H1 (cell line): ENCODE results near the gene OPCML. TPM values are rescaled to one million over a fixed set of nuclear protein-coding genes. Genes with fewer than 3 reads are reported as not detected.

Experiments
- CTCF ChIA-PET: fragments of 300-600 bp; sonication (Branson Sonifier 250); formaldehyde crosslinking; loops from one replicate; lab custom pipeline; 2021; ENCODE audit not compliant: partially characterized antibody; lab: Charles Lee
- POLR2A ChIA-PET: fragments of 300-600 bp; sonication (Branson Sonifier 250); formaldehyde crosslinking; loops from one replicate; lab custom pipeline; 2021; ENCODE audit warnings: inconsistent platforms; ENCODE audit not compliant: partially characterized antibody; lab: Charles Lee
- DNase-seq, 2 experiments: peaks; one replicate each; pipeline versions ENCODE4 v3.0.0 to v3.0.0-alpha.2; 2010 to 2022; ENCODE audit warnings: low spot score in 2 of 2, low read depth in 1 of 2, mixed read lengths in 1 of 2
- FAIRE-seq: peaks from 2 replicates; lab custom pipeline; 2011; peaks lifted over from hg19 to GRCh38; lab: Jason Lieb, UNC
- H2AFZ ChIP-seq: 2 replicates; pipeline ENCODE4 v1.8.1; 2012; ENCODE audit warnings: low read length, inconsistent platforms
- H2AK5ac ChIP-seq: 2 replicates; pipeline ENCODE4 v1.6.1; 2013; ENCODE audit warnings: low read depth, low read length
- H2BK120ac ChIP-seq: replicated peaks from 2 replicates; pipeline ENCODE3; 2013; ENCODE audit warnings: low read depth, low read length, inconsistent platforms
- H2BK12ac ChIP-seq: 2 replicates; pipeline ENCODE4 v1.6.1; 2013; ENCODE audit warnings: low read depth, low read length
- H2BK15ac ChIP-seq: 2 replicates; pipeline ENCODE4 v1.6.1; 2013; ENCODE audit warnings: low read length
- H2BK20ac ChIP-seq: 2 replicates; pipeline ENCODE4 v1.6.1; 2013; ENCODE audit warnings: low read length
- H2BK5ac ChIP-seq: 2 replicates; pipeline ENCODE4 v1.6.1; 2013; ENCODE audit warnings: low read depth, low read length
- H3K14ac ChIP-seq: 2 replicates; pipeline ENCODE4 v1.6.1; 2013; ENCODE audit warnings: inconsistent platforms; ENCODE audit not compliant: insufficient read length
- H3K18ac ChIP-seq: 2 replicates; pipeline ENCODE4 v1.6.1; 2013; ENCODE audit warnings: low read length; ENCODE audit errors: extremely low read depth
- H3K23ac ChIP-seq: 2 replicates; pipeline ENCODE4 v1.6.1; 2013; ENCODE audit warnings: inconsistent platforms; ENCODE audit not compliant: insufficient read length
- H3K23me2 ChIP-seq: 2 replicates; pipeline ENCODE4 v1.6.1; 2013; ENCODE audit warnings: low read depth, low read length
- H3K27ac ChIP-seq: 2 replicates; pipeline ENCODE4 v1.6.1; 2011; ENCODE audit warnings: low read depth, low read length, inconsistent platforms
- H3K27me3 ChIP-seq, 4 experiments: replicated peaks in 1 of 4; 1 replicate in 1 of 4; 2 replicates in 3 of 4; pipeline versions ENCODE4 v1.6.1 to v1.8.1; 2011 to 2013; ENCODE audit warnings: low read length in 3 of 4, mild to moderate bottlenecking in 3 of 4, inconsistent platforms in 2 of 4, mixed read lengths in 2 of 4, moderate library complexity in 1 of 4; ENCODE audit not compliant: control insufficient read depth in 3 of 4, insufficient read depth in 3 of 4; ENCODE audit errors: extremely low read depth in 1 of 4
- H3K36me3 ChIP-seq, 4 experiments: 2 replicates each; pipeline versions ENCODE4 v1.6.1 to v1.8.1; 2011 to 2013; ENCODE audit warnings: mild to moderate bottlenecking in 4 of 4, low read length in 3 of 4, moderate library complexity in 2 of 4, control low read depth in 1 of 4, inconsistent platforms in 1 of 4; ENCODE audit not compliant: insufficient read depth in 4 of 4, control insufficient read depth in 2 of 4
- H3K4ac ChIP-seq: replicated peaks from 2 replicates; pipeline ENCODE3; 2013; ENCODE audit warnings: low read length, low read depth, mixed read lengths, inconsistent platforms; ENCODE audit not compliant: insufficient read length
- H3K4me1 ChIP-seq, 4 experiments: replicated peaks in 1 of 4; 1 replicate in 1 of 4; 2 replicates in 3 of 4; pipeline versions ENCODE4 v1.6.1 to v1.8.1; 2011 to 2013; ENCODE audit warnings: low read length in 3 of 4, inconsistent platforms in 2 of 4, mixed read lengths in 1 of 4; ENCODE audit not compliant: insufficient read depth in 4 of 4, control insufficient read depth in 3 of 4
- H3K4me2 ChIP-seq, 2 experiments: 2 replicates each; pipeline versions ENCODE4 v1.6.1 to v1.8.1; 2011 to 2013; ENCODE audit warnings: low read depth in 2 of 2, low read length in 2 of 2, control low read depth in 1 of 2, inconsistent platforms in 1 of 2, mild to moderate bottlenecking in 1 of 2; ENCODE audit not compliant: insufficient read depth in 1 of 2
- H3K4me3 ChIP-seq, 4 experiments: fragments of 200-600, 300-600 bp in 1 of 4; sonication (generic), shearing (Covaris generic), sonication (Bioruptor Twin) in 1 of 4; 2 replicates each; pipeline versions ENCODE4 v1.5.1 to v1.8.1; 2011 to 2016; ENCODE audit warnings: low read length in 4 of 4, low read depth in 3 of 4, control low read depth in 2 of 4, inconsistent platforms in 2 of 4, mild to moderate bottlenecking in 2 of 4, mixed read lengths in 1 of 4, moderate library complexity in 1 of 4; ENCODE audit not compliant: insufficient read depth in 2 of 4; ENCODE audit errors: extremely low read depth in 1 of 4
- H3K56ac ChIP-seq: replicated peaks from 2 replicates; pipeline ENCODE3; 2013; ENCODE audit warnings: low read depth, mild to moderate bottlenecking, mixed read lengths, low read length, inconsistent platforms; ENCODE audit not compliant: insufficient read length
- H3K79me1 ChIP-seq: 2 replicates; pipeline ENCODE4 v1.6.1; 2013; ENCODE audit warnings: low read depth, low read length, control low read depth
- H3K79me2 ChIP-seq, 2 experiments: 2 replicates each; pipeline versions ENCODE4 v1.6.1 to v1.8.1; 2012 to 2013; ENCODE audit warnings: low read length in 2 of 2, mild to moderate bottlenecking in 2 of 2, inconsistent platforms in 1 of 2; ENCODE audit not compliant: insufficient read depth in 2 of 2, control insufficient read depth in 1 of 2
- H3K9ac ChIP-seq, 4 experiments: replicated peaks in 1 of 4; 1 replicate in 1 of 4; 2 replicates in 3 of 4; pipeline versions ENCODE4 v1.6.1 to v1.8.1; 2011 to 2013; ENCODE audit warnings: low read depth in 3 of 4, low read length in 3 of 4, control low read depth in 2 of 4, mild to moderate bottlenecking in 2 of 4, moderate library complexity in 2 of 4, inconsistent platforms in 1 of 4; ENCODE audit errors: extremely low read depth in 1 of 4
- H3K9me3 ChIP-seq, 2 experiments: 2 replicates each; pipeline versions ENCODE4 v1.6.1 to v1.8.1; 2012 to 2013; ENCODE audit warnings: mild to moderate bottlenecking in 2 of 2, moderate library complexity in 2 of 2, control low read depth in 1 of 2, inconsistent platforms in 1 of 2, low read depth in 1 of 2, low read length in 1 of 2, mixed read lengths in 1 of 2; ENCODE audit not compliant: insufficient read depth in 2 of 2
- H4K20me1 ChIP-seq, 2 experiments: replicated peaks in 1 of 2; 2 replicates each; pipeline versions ENCODE3 to v1.8.1; 2011 to 2013; ENCODE audit warnings: inconsistent platforms in 2 of 2, low read length in 2 of 2, mild to moderate bottlenecking in 1 of 2; ENCODE audit not compliant: insufficient read depth in 2 of 2, control insufficient read depth in 1 of 2
- H4K5ac ChIP-seq: 2 replicates; pipeline ENCODE4 v1.6.1; 2013; ENCODE audit warnings: low read length, low read depth, mixed read lengths, inconsistent platforms; ENCODE audit not compliant: insufficient read length
- H4K8ac ChIP-seq: 2 replicates; pipeline ENCODE4 v1.8.0; 2013; ENCODE audit warnings: mild to moderate bottlenecking, moderate library complexity, low read length, inconsistent platforms; ENCODE audit not compliant: insufficient read depth; ENCODE audit errors: extremely low read depth
- H4K91ac ChIP-seq: replicated peaks from 2 replicates; pipeline ENCODE3; 2013; ENCODE audit warnings: low read length, mixed read lengths, inconsistent platforms; ENCODE audit not compliant: insufficient read length
- CTCF ChIP-seq, 3 experiments: IDR thresholded peaks; 1 replicate in 2 of 3; 2 replicates in 1 of 3; pipeline versions ENCODE4 v1.5.1 to v1.6.1; 2011; ENCODE audit warnings: low read length in 3 of 3, mild to moderate bottlenecking in 3 of 3, inconsistent platforms in 2 of 3, low read depth in 1 of 3, moderate library complexity in 1 of 3; ENCODE audit not compliant: insufficient read depth in 1 of 3; ENCODE audit errors: control extremely low read depth in 1 of 3
- EZH2 ChIP-seq: fragments of 200-600 bp; sonication (generic); IDR thresholded peaks from 2 replicates; pipeline ENCODE4 v1.7.1; 2012; ENCODE audit warnings: low read depth, mild to moderate bottlenecking, moderate library complexity, low read length, inconsistent platforms; ENCODE audit not compliant: severe bottlenecking
- GABPA ChIP-seq: IDR thresholded peaks from 2 replicates; pipeline ENCODE4 v1.6.1; 2011; ENCODE audit warnings: mild to moderate bottlenecking, low read length, moderate library complexity, borderline replicate concordance; ENCODE audit not compliant: insufficient read depth
- RAD21 ChIP-seq, 2 experiments: IDR thresholded peaks in 1 of 2; conservative IDR thresholded peaks in 1 of 2; 2 replicates each; pipeline ENCODE4 v1.6.1; 2011; ENCODE audit warnings: low read depth in 2 of 2, low read length in 2 of 2, improper control_type of control experiment in 1 of 2, inconsistent platforms in 1 of 2, mild to moderate bottlenecking in 1 of 2, moderate library complexity in 1 of 2
- RXRA ChIP-seq: IDR thresholded peaks from 2 replicates; pipeline ENCODE4 v1.6.1; 2011; ENCODE audit warnings: low read depth, mild to moderate bottlenecking, low read length, moderate library complexity; ENCODE audit not compliant: insufficient read depth
- SIRT6 ChIP-seq: IDR thresholded peaks from one replicate; pipeline ENCODE4 v1.7.1; 2012; ENCODE audit warnings: low read length, inconsistent platforms
- WGBS, 2 experiments: shearing (Covaris generic) in 1 of 2; methylation state at CpG; one replicate each; pipeline versions ENCODE4 v1.1.6 to v1.1.7; 2013 to 2015; ENCODE audit warnings: low lambda C conversion rate in 2 of 2, mixed read lengths in 2 of 2, inconsistent platforms in 1 of 2, low coverage in 1 of 2, missing lambda C conversion rate in 1 of 2; ENCODE audit not compliant: insufficient replicate concordance in 2 of 2, insufficient coverage in 1 of 2, insufficient read length in 1 of 2; ENCODE audit errors: extremely low coverage in 1 of 2, missing lambda C conversion rate in 1 of 2; 5-methylcytosine and 5-hydroxymethylcytosine counted together
- polyA plus RNA-seq, 7 experiments: library from polyadenylated mRNA; depleted of rRNA in 3 of 7; stranded (reverse) in 5 of 7; unstranded in 2 of 7; fragments of >200 nt in 5 of 7; fragments of 200-250 nt in 2 of 7; gene quantifications; 1 replicate in 5 of 7; 2 replicates in 1 of 7; 4 replicates in 1 of 7; pipeline versions ENCODE4 v1.2.1 to v1.2.3, GENCODE V29; 2011 to 2013; ENCODE audit warnings: missing spikeins in 2 of 7, mixed read lengths in 2 of 7
- total RNA-seq: library from RNA; stranded (reverse); fragmentation: NEBNext Ultra II Directional; extraction: Animal tissue kit (Norgen Biotek cat#: 25700); gene quantifications from 2 replicates; pipeline ENCODE4 v1.2.1, GENCODE V29; 2021

The OPCML gene
- total and polyA plus RNA-seq, 2 of the 8 experiments (the other 6 are each of a cell fraction or from before 2014, with no cell fraction given) = 2.3 to 3.1 TPM

DNA sequence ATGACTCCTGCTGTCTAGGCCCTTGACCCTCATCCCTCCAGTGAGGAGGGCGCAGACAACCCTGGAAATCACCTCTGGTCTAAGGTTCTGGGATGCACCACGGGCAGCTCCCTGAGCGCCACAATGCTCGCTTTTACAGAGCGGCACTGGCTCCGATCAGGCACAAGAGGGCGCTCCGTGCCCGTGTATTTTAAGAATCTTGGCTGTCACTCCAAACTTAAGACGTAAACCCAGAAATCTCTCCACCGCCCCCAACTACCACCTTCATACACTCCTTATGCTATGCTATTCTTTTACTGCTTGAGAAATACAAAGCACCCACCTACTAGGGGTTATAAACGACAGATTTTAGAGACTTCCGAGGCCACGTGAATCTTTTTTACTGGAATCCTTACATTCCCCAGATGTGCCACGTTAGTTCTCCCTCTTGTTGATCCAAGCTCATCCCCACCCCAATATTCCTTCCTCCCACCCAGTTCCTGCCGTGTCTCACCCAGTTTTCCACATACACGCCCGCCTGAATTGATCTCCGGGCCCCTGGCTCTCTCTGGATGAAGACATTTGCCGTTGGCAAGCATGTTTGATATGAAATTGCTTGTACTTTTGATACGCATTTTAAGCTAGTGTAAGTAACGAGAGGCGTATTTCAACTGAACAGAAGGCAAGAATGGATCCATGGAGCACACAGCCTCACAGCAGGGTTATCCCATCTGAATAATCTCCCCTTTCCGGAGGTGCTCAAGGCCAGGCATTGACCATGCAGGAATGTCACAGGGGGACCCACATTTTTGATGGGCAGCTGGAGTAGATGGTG, 453.5 kb downstream of the OPCML start:
- Histone ChIP-seq H3K56ac (no peak overlapping the region), H2BK15ac (0 out of 2 replicates have a peak overlapping the region, but pooled peaks have one; percentile 90), H3K4ac (no peak overlapping the region), H2BK12ac (no peak overlapping the region), H4K5ac (no peak overlapping the region), H2AK5ac (no peak overlapping the region), H3K27me3 (peaks cover 0 to 6% (median 5%) of the 10 kb centered on the region in 4 experiments; a peak in 3 of 7 replicates), H4K20me1 (no peaks in the 10 kb centered on the region), H2AFZ (no peak overlapping the region), H2BK5ac (no peak overlapping the region), H3K4me3 (no peak overlapping the region), H3K4me2 (no peak overlapping the region), H3K9ac (no peak overlapping the region), H3K23ac (no peak overlapping the region), H4K8ac (no peak overlapping the region), H2BK20ac (0 out of 2 replicates have a peak overlapping the region, but pooled peaks have one; percentile 21), H4K91ac (no peak overlapping the region), H3K14ac (no peak overlapping the region), H3K18ac (no peak overlapping the region), H3K36me3 (no peaks in the 10 kb centered on the region), H3K4me1 (peaks cover 0 to 9% (median 6%) of the 10 kb centered on the region in 4 experiments; a peak in 6 of 7 replicates), H3K9me3 (no peaks in the 10 kb centered on the region), H2BK120ac (no peak overlapping the region), H3K79me2 (no peaks in the 10 kb centered on the region), H3K79me1 (no peaks in the 10 kb centered on the region), H3K27ac (no peak overlapping the region), H3K23me2 (peaks cover 6% of the 10 kb centered on the region; the same call in 1 of the 2 replicates)
- 41% methylated on average over 23 of the region's 24 CpGs; no CpG with 5 or more reads in 1 of the 2 experiments for WGBS, 2 experiments
- ChIA-PET POLR2A (interaction anchor here (0.7 to 1.5 kb wide), 4 partner anchors 9 to 753 kb away, joined by 3 to 6 read pairs (median 3); no protein-coding TSS in a partner anchor), CTCF (interaction anchor here (0.5 to 11.4 kb wide), 72 partner anchors 9 to 1397 kb away, joined by 3 to 102 read pairs (median 4); partner anchors contain the start of gene IGSF9B)
- DNase-seq (peak in 1 of 2 experiments; percentile 82), FAIRE-seq (peak; percentile 79)
- TF ChIP-seq RAD21 (IDR thresholded peaks at IDR 0.05 in 1 of 2, conservative IDR thresholded peaks at IDR 0.05 in 1 of 2; ENCODE audit: low read depth in 2 of 2, low read length in 2 of 2) (peak; percentile 94 to 97), SIRT6 (no peak), RXRA (0 out of 2 replicates have a peak, but pooled peaks have one; percentile 17), EZH2 (no peak), GABPA (0 out of 2 replicates have a peak, but pooled peaks have one; percentile 19), CTCF (IDR thresholded peaks at IDR 0.05; ENCODE audit: control extremely low read depth in 1 of 3, insufficient read depth in 1 of 3, low read depth in 1 of 3, low read length in 3 of 3) (peak; percentile 89 to 90 (median 89))
